Measurements from ENCODE around the gene UBE2J1. TPM values are rescaled to one million over a fixed set of nuclear protein-coding genes. Genes with fewer than 3 reads are reported as not detected.

The UBE2J1 gene
- total RNA-seq, 1 experiment from 2014 or later = 22.4 TPM

GRCh38 chr6:89353118-89353556 lies 615 bp upstream of the UBE2J1 start:
- peak overlapping the region; percentile 87 for H3K4me3 ChIP-seq (ENCODE audit: low read length)
- H3K9me3 ChIP-seq (ENCODE audit: low read length) = no peaks in the 10 kb centered on the region
- H3K4me2 ChIP-seq (ENCODE audit: low read length) = peak overlapping the region; percentile 92
- no peak; the same call in 1 of the 2 replicates for ATAC-seq
- H3K27me3 ChIP-seq (ENCODE audit: low read length) = no peaks in the 10 kb centered on the region
- no peak for DNase-seq
- TSS peak; percentile 90 for BruUV-seq (replicated peaks)
- H3K27ac ChIP-seq (ENCODE audit: low read length) = peak overlapping the region; percentile 64
- peak overlapping the region; percentile 98 for H3K9ac ChIP-seq (ENCODE audit: low read length)
- no peaks in the 10 kb centered on the region for H3F3A ChIP-seq (ENCODE audit: low read length, unreplicated experiment)
- no peaks in the 10 kb centered on the region for H3K9me2 ChIP-seq (replicated peaks; ENCODE audit: low read length)
- peaks cover 43% of the 10 kb centered on the region for H3K79me2 ChIP-seq (ENCODE audit: low read length)
- intact Hi-C loops (cut with micrococcal nuclease) = loop anchor here (5.0 kb wide), 1 partner anchor 111 kb away; no protein-coding TSS in a partner anchor
- ChIA-PET CTCF (interaction anchor here (0.7 kb wide), 1 partner anchor 234 kb away, joined by 3 read pairs; no protein-coding TSS in a partner anchor), POLR2A (ENCODE audit: unreplicated experiment) (interaction anchor here (0.6 kb wide), 1 partner anchor 270 kb away, joined by 3 read pairs; no protein-coding TSS in a partner anchor)
- peaks cover 10% of the 10 kb centered on the region; the same call in 1 of the 2 replicates for H3K4me1 ChIP-seq (ENCODE audit: insufficient read depth, low read length)
- TF ChIP-seq, protein P1, sequence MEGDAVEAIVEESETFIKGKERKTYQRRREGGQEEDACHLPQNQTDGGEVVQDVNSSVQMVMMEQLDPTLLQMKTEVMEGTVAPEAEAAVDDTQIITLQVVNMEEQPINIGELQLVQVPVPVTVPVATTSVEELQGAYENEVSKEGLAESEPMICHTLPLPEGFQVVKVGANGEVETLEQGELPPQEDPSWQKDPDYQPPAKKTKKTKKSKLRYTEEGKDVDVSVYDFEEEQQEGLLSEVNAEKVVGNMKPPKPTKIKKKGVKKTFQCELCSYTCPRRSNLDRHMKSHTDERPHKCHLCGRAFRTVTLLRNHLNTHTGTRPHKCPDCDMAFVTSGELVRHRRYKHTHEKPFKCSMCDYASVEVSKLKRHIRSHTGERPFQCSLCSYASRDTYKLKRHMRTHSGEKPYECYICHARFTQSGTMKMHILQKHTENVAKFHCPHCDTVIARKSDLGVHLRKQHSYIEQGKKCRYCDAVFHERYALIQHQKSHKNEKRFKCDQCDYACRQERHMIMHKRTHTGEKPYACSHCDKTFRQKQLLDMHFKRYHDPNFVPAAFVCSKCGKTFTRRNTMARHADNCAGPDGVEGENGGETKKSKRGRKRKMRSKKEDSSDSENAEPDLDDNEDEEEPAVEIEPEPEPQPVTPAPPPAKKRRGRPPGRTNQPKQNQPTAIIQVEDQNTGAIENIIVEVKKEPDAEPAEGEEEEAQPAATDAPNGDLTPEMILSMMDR (conservative IDR thresholded peaks at IDR 0.05; ENCODE audit: low read depth, low read length) = no peak
- TF ChIP-seq EZH2 (IDR thresholded peaks at IDR 0.05; ENCODE audit: low read length, unreplicated experiment) (no peak), EZH2phosphoT487 (IDR thresholded peaks at IDR 0.05; ENCODE audit: borderline replicate concordance, low read length) (no peak)
- H4K20me1 ChIP-seq (ENCODE audit: low read length) = peaks cover 22% of the 10 kb centered on the region
- no peaks in the 10 kb centered on the region for H3K36me3 ChIP-seq (ENCODE audit: low read depth, low read length)
- peak overlapping the region; percentile 86 for H2AFZ ChIP-seq (ENCODE audit: low read length)

DNA sequence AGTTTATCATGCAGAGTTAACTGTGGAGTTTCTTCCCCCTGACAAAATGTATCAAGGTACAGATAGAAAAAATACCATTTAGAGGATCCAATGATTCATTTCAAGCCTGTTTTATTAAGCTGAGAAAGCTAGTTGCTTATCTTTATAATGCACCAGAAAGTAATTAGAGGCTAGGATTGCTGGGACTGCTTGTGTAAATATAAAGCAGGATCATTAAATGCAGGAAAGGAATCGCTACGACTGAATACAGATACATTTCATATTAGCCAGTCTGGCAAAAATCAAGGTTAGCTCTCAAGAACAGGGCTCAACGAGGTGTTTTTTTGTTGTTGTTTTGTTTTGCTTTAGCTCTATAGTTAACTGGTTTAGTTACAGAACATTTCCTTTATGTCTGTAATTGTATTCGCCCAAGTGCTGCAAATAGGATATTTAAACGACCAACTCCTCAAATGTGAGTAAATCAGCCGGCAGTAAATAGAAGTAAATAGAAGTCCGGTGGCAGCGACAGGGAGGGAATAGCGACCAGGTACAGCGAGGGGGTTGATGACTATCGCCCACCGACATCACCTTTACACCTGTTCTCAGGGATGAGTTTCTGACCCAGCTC lies 748 bp downstream of the UBE2J1 start:
- BruUV-seq (replicated peaks) = TSS peak; percentile 65
- H3F3A ChIP-seq (ENCODE audit: low read length, unreplicated experiment) = no peaks in the 10 kb centered on the region
- H3K36me3 ChIP-seq (ENCODE audit: low read depth, low read length) = no peaks in the 10 kb centered on the region
- ChIA-PET POLR2A (ENCODE audit: unreplicated experiment) (interaction anchor here (0.6 to 0.7 kb wide), 2 partner anchors 22 to 130 kb away, joined by 3 read pairs; no protein-coding TSS in a partner anchor), CTCF (no interaction called here)
- peak overlapping the region; percentile 64 for H3K27ac ChIP-seq (ENCODE audit: low read length)
- no peak for TF ChIP-seq EZH2 (IDR thresholded peaks at IDR 0.05; ENCODE audit: low read length, unreplicated experiment)
- TF ChIP-seq, protein P1 (conservative IDR thresholded peaks at IDR 0.05; ENCODE audit: low read depth, low read length) = no peak
- TF ChIP-seq EZH2phosphoT487 (IDR thresholded peaks at IDR 0.05; ENCODE audit: borderline replicate concordance, low read length) = no peak
- H3K4me2 ChIP-seq (ENCODE audit: low read length) = peak overlapping the region; percentile 92
- H3K4me3 ChIP-seq (ENCODE audit: low read length) = peak overlapping the region; percentile 87
- peak overlapping the region; percentile 86; the same call in 1 of the 2 replicates for H2AFZ ChIP-seq (ENCODE audit: low read length)
- H3K9ac ChIP-seq (ENCODE audit: low read length) = peak overlapping the region; percentile 98
- ATAC-seq (no peak), DNase-seq (peak; percentile 22)
- peaks cover 10% of the 10 kb centered on the region; the same call in 1 of the 2 replicates for H3K4me1 ChIP-seq (ENCODE audit: insufficient read depth, low read length)
- no peaks in the 10 kb centered on the region for H3K9me3 ChIP-seq (ENCODE audit: low read length)
- intact Hi-C loops (cut with micrococcal nuclease) = loop anchor here (1.0 to 5.0 kb wide), 2 partner anchors 53 to 109 kb away; no protein-coding TSS in a partner anchor
- no peaks in the 10 kb centered on the region for H3K27me3 ChIP-seq (ENCODE audit: low read length)
- peaks cover 32% of the 10 kb centered on the region for H4K20me1 ChIP-seq (ENCODE audit: low read length)
- peaks cover 57% of the 10 kb centered on the region for H3K79me2 ChIP-seq (ENCODE audit: low read length)
- no peaks in the 10 kb centered on the region for H3K9me2 ChIP-seq (replicated peaks; ENCODE audit: low read length)
